ENCODE measurements around the gene ADIRF. TPM values are rescaled to one million over a fixed set of nuclear protein-coding genes. Genes with fewer than 3 reads are reported as not detected.

ADIRF gene
- total and polyA plus RNA-seq, 9 of the 15 experiments (the other 6 are each of a cell fraction or from before 2014, with no cell fraction given) = 0.08 TPM; not detected in 8

DNA sequence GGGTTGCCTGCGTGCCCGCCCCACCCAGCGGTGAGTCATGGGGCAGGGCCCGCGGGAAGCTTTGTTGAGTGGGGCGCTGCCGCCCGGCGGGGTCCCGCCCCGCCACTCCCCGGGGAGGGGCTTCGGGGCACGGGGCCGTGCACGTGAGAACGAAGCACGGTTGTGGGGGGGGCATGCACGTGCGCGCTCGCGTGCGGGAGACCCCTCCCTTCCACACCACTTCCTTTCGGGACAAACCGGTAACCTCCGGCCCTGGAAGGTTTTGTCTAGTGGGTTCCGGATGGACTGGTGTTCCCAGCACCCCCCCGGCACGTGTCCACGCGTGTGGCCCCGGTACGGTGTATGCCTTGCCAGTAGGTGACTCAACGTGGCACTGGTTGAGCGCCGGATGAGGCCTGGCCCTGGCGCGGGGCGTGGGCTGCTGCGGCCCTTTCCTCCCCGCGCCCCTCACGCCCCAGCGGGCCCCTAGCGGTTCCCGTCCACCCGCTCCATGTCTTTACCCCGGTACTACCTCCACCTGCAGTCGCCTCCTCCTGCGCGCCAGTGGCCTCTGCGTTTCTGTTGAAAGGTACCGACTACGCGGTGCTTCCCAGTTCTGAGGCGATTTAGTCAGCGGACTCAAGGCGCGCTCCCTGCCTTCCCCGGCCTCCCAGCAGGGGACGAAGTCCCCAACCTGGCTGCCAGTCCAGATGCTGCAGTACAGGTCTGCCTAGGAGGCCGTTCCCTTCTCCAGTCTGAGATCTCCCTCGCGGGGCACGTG is 3.1 kb downstream of the ADIRF start (continued):
- no peak for TF ChIP-seq CEBPZ (IDR thresholded peaks at IDR 0.05; ENCODE audit: borderline replicate concordance, low read depth, low read length)
- TF ChIP-seq, protein P1, sequence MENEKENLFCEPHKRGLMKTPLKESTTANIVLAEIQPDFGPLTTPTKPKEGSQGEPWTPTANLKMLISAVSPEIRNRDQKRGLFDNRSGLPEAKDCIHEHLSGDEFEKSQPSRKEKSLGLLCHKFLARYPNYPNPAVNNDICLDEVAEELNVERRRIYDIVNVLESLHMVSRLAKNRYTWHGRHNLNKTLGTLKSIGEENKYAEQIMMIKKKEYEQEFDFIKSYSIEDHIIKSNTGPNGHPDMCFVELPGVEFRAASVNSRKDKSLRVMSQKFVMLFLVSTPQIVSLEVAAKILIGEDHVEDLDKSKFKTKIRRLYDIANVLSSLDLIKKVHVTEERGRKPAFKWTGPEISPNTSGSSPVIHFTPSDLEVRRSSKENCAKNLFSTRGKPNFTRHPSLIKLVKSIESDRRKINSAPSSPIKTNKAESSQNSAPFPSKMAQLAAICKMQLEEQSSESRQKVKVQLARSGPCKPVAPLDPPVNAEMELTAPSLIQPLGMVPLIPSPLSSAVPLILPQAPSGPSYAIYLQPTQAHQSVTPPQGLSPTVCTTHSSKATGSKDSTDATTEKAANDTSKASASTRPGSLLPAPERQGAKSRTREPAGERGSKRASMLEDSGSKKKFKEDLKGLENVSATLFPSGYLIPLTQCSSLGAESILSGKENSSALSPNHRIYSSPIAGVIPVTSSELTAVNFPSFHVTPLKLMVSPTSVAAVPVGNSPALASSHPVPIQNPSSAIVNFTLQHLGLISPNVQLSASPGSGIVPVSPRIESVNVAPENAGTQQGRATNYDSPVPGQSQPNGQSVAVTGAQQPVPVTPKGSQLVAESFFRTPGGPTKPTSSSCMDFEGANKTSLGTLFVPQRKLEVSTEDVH (IDR thresholded peaks at IDR 0.05; ENCODE audit: low read depth, partially characterized antibody) = no peak

Measured in K562 (cell line).